CD1c-positive myeloid dendritic cell (primary cell): ENCODE results near the gene TXNDC11.
"Not testable (repeated sequence)": the region's sequence is repeated elsewhere in the genome, so short reads cannot be mapped to it uniquely, and the experiment has no call there.

Experiments used
- DNase-seq: peaks from one replicate; pipeline ENCODE4 v3.0.0-alpha.2; 2016; ENCODE audit errors: extremely low spot score

Gene TXNDC11

GRCh38 chr16:11742536-11743307 is at the start of gene TXNDC11:
TSS of gene TXNDC11 (minus strand) at chr16:11742857. CDS start at chr16:11742730, 127 bp downstream.
- DNase-seq: peak; percentile 100

GRCh38 chr16:11791144-11791828 is 48.6 kb upstream of the TXNDC11 start:
- no peak for DNase-seq

GRCh38 chr16:11788914-11789313 is 46.3 kb upstream of the TXNDC11 start:
- no peak for DNase-seq

GRCh38 chr16:11784980-11785599 is 42.4 kb upstream of the TXNDC11 start:
- DNase-seq: not testable (repeated sequence)

- not testable (repeated sequence) for DNase-seq
These were observed 41.7 kb upstream of the TXNDC11 start for GRCh38 chr16:11784381-11784780.

GRCh38 chr16:11784038-11784369 is 41.3 kb upstream of the TXNDC11 start:
- DNase-seq: no peak

GRCh38 chr16:11783319-11784037 is 40.8 kb upstream of the TXNDC11 start:
- peak; percentile 67 for DNase-seq

- no peak for DNase-seq
These were observed 39.1 kb upstream of the TXNDC11 start for GRCh38 chr16:11781773-11782172.

GRCh38 chr16:11780991-11781680 is 38.5 kb upstream of the TXNDC11 start:
- DNase-seq: no peak

GRCh38 chr16:11779074-11779473 is 36.4 kb upstream of the TXNDC11 start:
- no peak for DNase-seq

GRCh38 chr16:11774065-11774626 is 31.5 kb upstream of the TXNDC11 start:
- peak; percentile 35 for DNase-seq

GRCh38 chr16:11768849-11769248 is 26.2 kb upstream of the TXNDC11 start:
- DNase-seq: peak; percentile 70

- DNase-seq: no peak
These were observed 19.8 kb upstream of the TXNDC11 start for GRCh38 chr16:11762431-11762830.

- no peak for DNase-seq
These were observed 17.3 kb upstream of the TXNDC11 start for GRCh38 chr16:11759997-11760396.

- no peak for DNase-seq
These were observed 16.6 kb upstream of the TXNDC11 start for GRCh38 chr16:11759163-11759834.

- no peak for DNase-seq
These were observed 15.3 kb upstream of the TXNDC11 start for GRCh38 chr16:11757671-11758545.

GRCh38 chr16:11756248-11756647 is 13.6 kb upstream of the TXNDC11 start:
- no peak for DNase-seq

GRCh38 chr16:11755022-11755760 is 12.5 kb upstream of the TXNDC11 start:
- no peak for DNase-seq

GRCh38 chr16:11752856-11753255 is 10.2 kb upstream of the TXNDC11 start:
- no peak for DNase-seq
